ENCODE measurements around the gene BRD1.
A peak's percentile ranks its signal among the peaks of the same experiment; 100 is the strongest.

Gene BRD1

DNA sequence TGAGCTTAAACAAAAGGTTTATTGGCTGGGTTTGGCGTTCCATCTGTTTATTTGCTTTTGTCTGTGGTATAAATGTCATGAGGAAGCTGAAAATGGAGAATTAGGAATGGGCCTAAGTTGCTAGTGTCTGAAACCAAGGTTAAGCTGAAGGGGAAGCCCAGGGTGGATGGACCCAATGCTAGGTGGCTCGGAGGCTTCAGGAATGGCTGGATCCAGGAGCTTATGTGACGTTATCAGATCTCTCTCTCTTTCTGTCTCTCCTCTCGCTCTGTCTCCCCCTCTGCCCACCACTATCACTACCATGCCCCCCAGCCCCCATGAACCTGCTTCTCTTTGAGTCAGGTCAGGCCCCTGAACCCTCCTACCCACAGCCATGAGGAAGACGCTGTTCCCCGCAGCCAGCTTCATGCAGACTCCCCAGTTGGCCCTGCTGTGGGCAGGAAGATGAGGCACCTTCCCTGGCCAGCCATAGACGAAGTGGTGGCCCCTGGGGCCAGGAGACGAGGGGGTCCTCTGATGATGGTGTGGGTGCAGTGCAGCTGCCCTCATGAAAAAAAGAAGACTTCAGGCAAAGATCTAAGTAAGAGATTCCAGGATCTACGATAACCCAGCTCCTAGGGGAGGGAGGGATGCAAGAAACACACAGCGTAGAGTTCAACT, 101.5 kb downstream of the BRD1 start:
- DNase-seq = no peak

DNA sequence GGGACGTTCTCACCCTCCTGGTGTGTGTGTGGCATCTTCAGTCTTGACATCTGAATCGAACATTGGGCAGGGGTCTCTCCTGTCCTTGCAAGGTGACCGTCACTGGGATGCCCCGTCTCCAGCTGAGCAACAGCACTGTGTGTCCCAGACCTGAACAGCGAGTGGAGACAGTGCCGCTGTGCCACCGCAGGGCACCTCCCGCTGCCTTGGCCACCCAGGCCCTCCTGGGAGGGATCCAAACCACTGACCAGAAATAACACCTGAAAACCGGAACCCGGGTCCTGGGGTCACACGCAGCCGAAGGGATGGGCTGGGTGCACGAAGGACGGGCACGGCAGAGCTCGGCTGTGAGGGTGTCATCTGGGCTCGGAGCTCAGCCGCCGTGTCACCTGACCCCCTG, 102.2 kb downstream of the BRD1 start:
- DNase-seq = no peak

DNA sequence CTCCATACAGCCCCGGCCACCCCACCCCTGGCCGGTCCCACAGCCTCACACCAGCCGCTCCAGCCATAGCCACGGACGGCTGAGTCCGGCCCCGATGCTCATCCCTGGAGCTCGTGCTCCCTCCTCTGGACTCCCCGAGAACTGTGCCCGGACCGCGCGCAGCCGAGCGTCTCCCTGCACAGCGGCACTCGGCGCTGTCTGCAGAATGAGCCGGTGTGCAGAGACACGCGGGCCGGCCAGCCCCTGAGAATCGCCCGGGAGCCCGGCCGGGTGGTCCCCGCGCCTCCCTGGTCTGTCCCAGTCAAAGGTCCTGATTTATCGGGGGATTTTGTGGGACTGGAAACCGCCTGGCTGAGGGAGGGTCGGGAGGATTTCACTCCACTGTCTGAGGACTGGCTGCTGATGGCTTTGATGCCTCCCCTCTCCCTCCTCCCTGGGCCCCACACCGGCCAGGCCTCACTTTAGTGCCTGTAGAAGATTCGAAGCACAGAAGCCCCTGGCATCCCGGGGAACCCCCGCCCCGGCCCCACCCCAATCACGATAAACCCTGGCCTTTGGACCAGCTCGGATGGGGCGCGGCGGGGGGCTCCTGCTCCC, 102.7 kb downstream of the BRD1 start:
- DNase-seq = peak; percentile 56

DNA sequence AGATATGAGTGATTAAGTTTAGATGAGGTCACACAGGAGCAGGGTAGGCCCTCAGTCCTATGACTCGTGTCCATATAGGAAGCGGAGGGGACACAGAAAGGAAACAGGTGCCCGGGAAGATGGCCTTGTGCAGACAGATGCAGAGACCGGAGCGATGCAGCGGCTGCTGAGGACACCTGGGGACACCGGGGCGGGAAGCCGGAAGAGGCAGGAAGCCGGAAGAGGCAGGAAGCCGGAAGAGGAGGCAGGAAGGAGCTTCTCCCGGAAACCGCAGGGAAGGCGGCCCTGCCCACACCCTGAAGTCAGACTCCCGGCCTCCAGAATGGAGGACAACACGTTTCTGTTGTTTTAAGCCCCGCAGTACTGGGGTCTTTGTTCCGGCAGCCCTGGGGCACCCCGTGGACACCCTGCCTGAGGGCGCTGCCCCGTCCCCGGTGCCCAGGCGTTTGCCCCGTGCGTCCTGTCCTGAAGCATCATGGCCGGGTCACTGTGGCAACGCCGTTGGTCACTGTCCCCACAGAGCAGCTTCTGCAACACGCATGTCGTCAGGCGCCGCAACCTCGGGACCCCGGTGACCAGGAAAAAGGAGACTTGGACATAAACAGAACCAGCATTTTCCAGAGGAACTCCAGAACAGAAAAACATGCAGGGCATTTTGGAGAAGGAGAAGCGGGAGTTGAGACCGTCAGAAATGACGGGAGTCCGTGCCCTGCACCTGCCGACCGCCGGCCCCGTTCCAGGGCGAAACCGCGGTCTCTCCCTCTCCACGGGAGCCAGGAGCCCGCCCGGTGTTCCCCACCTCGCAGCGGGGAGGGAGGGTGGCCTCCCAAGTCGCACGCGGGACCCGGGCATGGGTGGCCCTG, 103.4 kb downstream of the BRD1 start:
- DNase-seq = no peak

DNA sequence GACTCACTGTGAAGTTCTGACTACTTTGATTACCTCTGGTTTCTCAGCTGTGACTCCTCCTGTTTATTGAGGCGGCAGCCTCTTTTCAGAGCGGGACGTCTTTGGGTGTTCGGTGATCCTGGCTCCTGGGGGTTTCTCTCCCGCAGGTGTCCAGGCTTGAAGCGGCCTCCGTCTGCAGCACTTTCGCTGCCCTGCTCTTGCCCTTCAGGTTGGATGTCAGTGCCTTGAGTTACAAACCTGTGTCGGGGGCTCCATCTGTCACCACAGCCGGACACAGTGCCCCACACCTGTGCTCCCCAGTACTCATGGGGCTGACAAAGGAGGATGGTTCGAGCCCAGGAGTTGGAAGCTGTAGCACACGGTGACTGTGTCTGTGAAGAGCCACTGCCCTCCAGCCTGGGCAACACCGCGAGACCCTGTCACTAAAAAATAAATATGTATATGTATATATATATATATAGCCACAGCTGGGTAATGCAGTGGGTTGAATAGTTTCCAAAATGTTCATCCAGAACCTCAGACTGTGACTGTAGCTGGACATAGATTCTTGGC, 104.1 kb downstream of the BRD1 start:
- DNase-seq = no peak
